ENCODE data around the gene MACROD2. TPM values are rescaled to one million over a fixed set of nuclear protein-coding genes. Genes with fewer than 3 reads are reported as not detected.

The MACROD2 gene
- polyA plus RNA-seq, 1 donor, result 5.4 TPM

GRCh38 chr20:15415908-15416307 lies 1420.6 kb downstream of the MACROD2 start:
- no peak overlapping the region for H3K27ac ChIP-seq (ENCODE audit: low read length)
- no peak for DNase-seq
- H3K4me1 ChIP-seq (ENCODE audit: control insufficient read depth, insufficient read depth, low read length), result no peaks in the 10 kb centered on the region
- H3K4me3 ChIP-seq (ENCODE audit: low read length), result no peak overlapping the region
- no peaks in the 10 kb centered on the region for H3K27me3 ChIP-seq (ENCODE audit: control insufficient read depth, insufficient read depth, low read length)
- WGBS (ENCODE audit: insufficient coverage, low lambda C conversion rate), result 71% methylated on average over 1 of the region's 2 CpGs
- H3K36me3 ChIP-seq (ENCODE audit: control insufficient read depth, insufficient read depth, low read length), result no peaks in the 10 kb centered on the region
- H3K9me3 ChIP-seq (ENCODE audit: control insufficient read depth, low read depth, low read length), result no peaks in the 10 kb centered on the region

- Histone ChIP-seq H3K4me3 (ENCODE audit: low read length) (no peak overlapping the region), H3K27ac (ENCODE audit: low read length) (no peak overlapping the region), H3K4me1 (ENCODE audit: control insufficient read depth, insufficient read depth, low read length) (no peaks in the 10 kb centered on the region), H3K27me3 (ENCODE audit: control insufficient read depth, insufficient read depth, low read length) (no peaks in the 10 kb centered on the region), H3K9me3 (ENCODE audit: control insufficient read depth, low read depth, low read length) (no peaks in the 10 kb centered on the region), H3K36me3 (ENCODE audit: control insufficient read depth, insufficient read depth, low read length) (no peaks in the 10 kb centered on the region)
- WGBS (ENCODE audit: insufficient coverage, low lambda C conversion rate), result 100% methylated on average over 1 of the region's 2 CpGs
- DNase-seq, result no peak
Measured at GRCh38 chr20:15419856-15420255, 1424.5 kb downstream of the MACROD2 start.

- Histone ChIP-seq H3K9me3 (ENCODE audit: control insufficient read depth, low read depth, low read length) (no peaks in the 10 kb centered on the region), H3K4me3 (ENCODE audit: low read length) (no peak overlapping the region), H3K27me3 (ENCODE audit: control insufficient read depth, insufficient read depth, low read length) (no peaks in the 10 kb centered on the region), H3K36me3 (ENCODE audit: control insufficient read depth, insufficient read depth, low read length) (no peaks in the 10 kb centered on the region), H3K27ac (ENCODE audit: low read length) (no peak overlapping the region), H3K4me1 (ENCODE audit: control insufficient read depth, insufficient read depth, low read length) (no peaks in the 10 kb centered on the region)
- no peak for DNase-seq
- no CpG with 5 or more reads among the region's 2 CpGs for WGBS (ENCODE audit: insufficient coverage, low lambda C conversion rate)
Measured at GRCh38 chr20:15422966-15423365, 1427.7 kb downstream of the MACROD2 start.

- Histone ChIP-seq H3K27me3 (ENCODE audit: control insufficient read depth, insufficient read depth, low read length) (no peaks in the 10 kb centered on the region), H3K36me3 (ENCODE audit: control insufficient read depth, insufficient read depth, low read length) (no peaks in the 10 kb centered on the region), H3K4me3 (ENCODE audit: low read length) (no peak overlapping the region), H3K4me1 (ENCODE audit: control insufficient read depth, insufficient read depth, low read length) (no peaks in the 10 kb centered on the region), H3K27ac (ENCODE audit: low read length) (no peak overlapping the region), H3K9me3 (ENCODE audit: control insufficient read depth, low read depth, low read length) (no peaks in the 10 kb centered on the region)
- WGBS (ENCODE audit: insufficient coverage, low lambda C conversion rate), result no CpG with 5 or more reads among the region's 3 CpGs
- no peak for DNase-seq
Measured at GRCh38 chr20:15439551-15439950, 1444.2 kb downstream of the MACROD2 start.

- Histone ChIP-seq H3K27ac (ENCODE audit: low read length) (no peak overlapping the region), H3K9me3 (ENCODE audit: control insufficient read depth, low read depth, low read length) (no peaks in the 10 kb centered on the region), H3K4me1 (ENCODE audit: control insufficient read depth, insufficient read depth, low read length) (no peaks in the 10 kb centered on the region), H3K27me3 (ENCODE audit: control insufficient read depth, insufficient read depth, low read length) (no peaks in the 10 kb centered on the region), H3K4me3 (ENCODE audit: low read length) (no peak overlapping the region), H3K36me3 (ENCODE audit: control insufficient read depth, insufficient read depth, low read length) (no peaks in the 10 kb centered on the region)
- DNase-seq, result no peak
- 67% methylated on average over 4 of the region's 7 CpGs for WGBS (ENCODE audit: insufficient coverage, low lambda C conversion rate)
Measured at GRCh38 chr20:15440049-15440820, 1444.9 kb downstream of the MACROD2 start.

GRCh38 chr20:15445056-15445840 lies 1449.9 kb downstream of the MACROD2 start:
- H3K27ac ChIP-seq (ENCODE audit: low read length), result no peak overlapping the region
- no peaks in the 10 kb centered on the region for H3K9me3 ChIP-seq (ENCODE audit: control insufficient read depth, low read depth, low read length)
- H3K4me3 ChIP-seq (ENCODE audit: low read length), result no peak overlapping the region
- H3K36me3 ChIP-seq (ENCODE audit: control insufficient read depth, insufficient read depth, low read length), result no peaks in the 10 kb centered on the region
- no peak for DNase-seq
- peaks cover 3% of the 10 kb centered on the region for H3K4me1 ChIP-seq (ENCODE audit: control insufficient read depth, insufficient read depth, low read length)
- H3K27me3 ChIP-seq (ENCODE audit: control insufficient read depth, insufficient read depth, low read length), result no peaks in the 10 kb centered on the region
- WGBS (ENCODE audit: insufficient coverage, low lambda C conversion rate), result no CpG with 5 or more reads among the region's 5 CpGs

- peaks cover 3% of the 10 kb centered on the region for H3K4me1 ChIP-seq (ENCODE audit: control insufficient read depth, insufficient read depth, low read length)
- no peaks in the 10 kb centered on the region for H3K36me3 ChIP-seq (ENCODE audit: control insufficient read depth, insufficient read depth, low read length)
- no peaks in the 10 kb centered on the region for H3K9me3 ChIP-seq (ENCODE audit: control insufficient read depth, low read depth, low read length)
- WGBS (ENCODE audit: insufficient coverage, low lambda C conversion rate), result no CpG with 5 or more reads among the region's 9 CpGs
- no peak overlapping the region for H3K4me3 ChIP-seq (ENCODE audit: low read length)
- H3K27ac ChIP-seq (ENCODE audit: low read length), result no peak overlapping the region
- H3K27me3 ChIP-seq (ENCODE audit: control insufficient read depth, insufficient read depth, low read length), result no peaks in the 10 kb centered on the region
- peak; percentile 25 to 53 for DNase-seq
Measured at GRCh38 chr20:15446373-15446772, 1451.1 kb downstream of the MACROD2 start.

- Histone ChIP-seq H3K9me3 (ENCODE audit: control insufficient read depth, low read depth, low read length) (no peaks in the 10 kb centered on the region), H3K4me3 (ENCODE audit: low read length) (no peak overlapping the region), H3K4me1 (ENCODE audit: control insufficient read depth, insufficient read depth, low read length) (peaks cover 3% of the 10 kb centered on the region), H3K36me3 (ENCODE audit: control insufficient read depth, insufficient read depth, low read length) (no peaks in the 10 kb centered on the region), H3K27me3 (ENCODE audit: control insufficient read depth, insufficient read depth, low read length) (no peaks in the 10 kb centered on the region), H3K27ac (ENCODE audit: low read length) (no peak overlapping the region)
- no CpG with 5 or more reads among the region's 2 CpGs for WGBS (ENCODE audit: insufficient coverage, low lambda C conversion rate)
- no peak for DNase-seq
Measured at GRCh38 chr20:15447549-15447948, 1452.2 kb downstream of the MACROD2 start.

GRCh38 chr20:15449061-15449460 lies 1453.7 kb downstream of the MACROD2 start:
- H3K9me3 ChIP-seq (ENCODE audit: control insufficient read depth, low read depth, low read length), result no peaks in the 10 kb centered on the region
- no peak overlapping the region for H3K27ac ChIP-seq (ENCODE audit: low read length)
- peaks cover 3% of the 10 kb centered on the region for H3K4me1 ChIP-seq (ENCODE audit: control insufficient read depth, insufficient read depth, low read length)
- H3K4me3 ChIP-seq (ENCODE audit: low read length), result no peak overlapping the region
- H3K36me3 ChIP-seq (ENCODE audit: control insufficient read depth, insufficient read depth, low read length), result no peaks in the 10 kb centered on the region
- H3K27me3 ChIP-seq (ENCODE audit: control insufficient read depth, insufficient read depth, low read length), result no peaks in the 10 kb centered on the region
- no peak for DNase-seq
- 94% methylated on average over 4 of the region's 4 CpGs for WGBS (ENCODE audit: insufficient coverage, low lambda C conversion rate)

- H3K27ac ChIP-seq (ENCODE audit: low read length), result no peak overlapping the region
- no peak overlapping the region for H3K4me3 ChIP-seq (ENCODE audit: low read length)
- no peaks in the 10 kb centered on the region for H3K4me1 ChIP-seq (ENCODE audit: control insufficient read depth, insufficient read depth, low read length)
- DNase-seq, result no peak
- no peaks in the 10 kb centered on the region for H3K36me3 ChIP-seq (ENCODE audit: control insufficient read depth, insufficient read depth, low read length)
- H3K27me3 ChIP-seq (ENCODE audit: control insufficient read depth, insufficient read depth, low read length), result no peaks in the 10 kb centered on the region
- no CpG with 5 or more reads among the region's 2 CpGs for WGBS (ENCODE audit: insufficient coverage, low lambda C conversion rate)
- H3K9me3 ChIP-seq (ENCODE audit: control insufficient read depth, low read depth, low read length), result no peaks in the 10 kb centered on the region
Measured at GRCh38 chr20:15451241-15451640, 1455.9 kb downstream of the MACROD2 start.
